NCI-H1694 (cell line): ENCODE results near the gene ATXN10.
"Not testable (repeated sequence)": the region's sequence is repeated elsewhere in the genome, so short reads cannot be mapped to it uniquely, and the experiment has no call there.

Experiments
- DNase-seq: peaks from one replicate; lab custom pipeline; 2025; lab: John Stamatoyannopoulos, UW

Gene ATXN10

DNA sequence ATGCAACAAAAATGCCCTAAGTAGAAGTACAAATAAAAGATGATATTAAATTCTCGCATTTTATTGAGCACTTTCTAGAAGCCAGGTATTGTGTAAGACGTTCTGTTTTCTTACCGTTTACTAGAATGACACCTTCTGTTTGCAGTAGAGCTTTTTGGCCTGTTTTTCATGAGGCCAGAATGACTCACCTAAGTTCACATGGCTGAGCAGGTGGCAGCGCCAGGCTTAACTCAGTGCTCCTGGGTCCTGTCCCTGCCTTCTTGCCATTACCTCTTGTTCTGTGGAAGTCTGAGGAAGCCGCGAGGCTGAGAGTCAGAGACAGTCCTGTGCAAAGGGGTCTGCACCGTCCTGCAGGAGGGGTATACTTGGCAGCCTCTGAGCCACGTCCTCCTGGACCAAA, 113.8 kb downstream of the ATXN10 start:
- DNase-seq, result no peak

GRCh38 chr22:45786726-45787125, 115.1 kb downstream of the ATXN10 start:
- DNase-seq, result no peak

- no peak for DNase-seq
Observed at GRCh38 chr22:45787759-45788158, 116.1 kb downstream of the ATXN10 start.

GRCh38 chr22:45788522-45788921, 116.9 kb downstream of the ATXN10 start:
- no peak for DNase-seq

GRCh38 chr22:45790401-45790800, 118.8 kb downstream of the ATXN10 start:
- no peak for DNase-seq

DNA sequence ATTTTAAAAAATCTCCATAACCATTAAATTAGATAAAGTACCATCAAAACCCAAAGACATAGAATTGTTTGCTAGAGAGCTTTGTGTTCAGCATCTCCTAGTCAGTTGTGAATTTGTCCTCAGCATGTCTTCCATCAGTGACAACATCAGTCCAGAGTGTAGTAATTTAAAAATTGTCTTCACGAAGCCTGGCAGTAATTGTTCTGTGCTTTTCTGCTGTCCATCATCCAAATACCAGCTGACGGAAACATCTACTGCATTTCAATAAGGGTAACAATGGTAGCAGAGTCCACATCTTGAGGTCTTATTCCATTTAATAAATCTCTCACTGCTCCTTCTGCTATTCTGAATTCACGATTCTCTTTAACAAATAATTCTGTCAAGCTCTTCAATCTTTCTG, 121.5 kb downstream of the ATXN10 start:
- DNase-seq, result no peak

GRCh38 chr22:45793892-45794291, 122.3 kb downstream of the ATXN10 start:
- DNase-seq, result no peak

GRCh38 chr22:45796009-45796408, 124.4 kb downstream of the ATXN10 start:
- DNase-seq, result not testable (repeated sequence)

GRCh38 chr22:45799291-45799690, 127.7 kb downstream of the ATXN10 start:
- DNase-seq, result no peak

GRCh38 chr22:45802054-45802453, 130.4 kb downstream of the ATXN10 start:
- no peak for DNase-seq

GRCh38 chr22:45804319-45804985, 132.8 kb downstream of the ATXN10 start:
- DNase-seq, result no peak

DNA sequence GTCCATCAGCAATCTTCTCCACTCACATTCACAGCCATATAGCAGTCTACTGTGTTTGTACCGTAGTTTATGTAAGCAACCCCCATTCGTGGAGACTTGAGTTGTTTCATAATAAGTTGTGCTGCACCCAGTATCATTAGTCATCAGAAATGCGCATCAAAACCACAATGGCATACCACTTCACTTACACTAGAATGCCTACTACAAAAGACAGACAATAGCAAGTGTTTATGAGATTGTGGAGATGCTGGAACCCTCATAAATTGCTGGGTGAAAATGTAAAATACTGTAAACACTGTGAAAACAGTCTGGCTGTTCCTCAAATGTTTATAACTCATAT, 133.3 kb downstream of the ATXN10 start:
- DNase-seq, result no peak

GRCh38 chr22:45805413-45805812, 133.8 kb downstream of the ATXN10 start:
- no peak for DNase-seq

GRCh38 chr22:45807156-45807915, 135.7 kb downstream of the ATXN10 start:
- no peak for DNase-seq

DNA sequence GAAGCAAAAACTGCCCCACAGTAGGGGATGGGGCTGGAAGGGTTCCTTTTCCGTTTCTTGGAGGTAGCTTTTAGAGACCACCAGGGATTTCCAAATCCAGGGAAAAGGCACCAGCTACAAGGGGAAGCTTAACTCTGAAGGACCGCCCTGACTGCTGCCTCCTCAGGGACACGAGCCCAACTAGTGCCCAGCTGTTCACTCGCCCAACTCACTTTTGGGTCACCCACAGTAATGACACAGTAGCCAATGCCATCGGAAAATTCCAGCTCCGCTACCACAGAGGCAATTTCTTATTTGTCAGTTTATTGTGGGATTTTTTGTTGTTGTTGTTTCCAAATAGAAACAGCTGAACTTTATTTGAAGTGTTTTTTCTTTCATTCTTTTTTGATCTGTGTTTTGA, 141.3 kb downstream of the ATXN10 start:
- DNase-seq, result no peak

GRCh38 chr22:45814198-45814597, 142.6 kb downstream of the ATXN10 start:
- DNase-seq, result no peak

DNA sequence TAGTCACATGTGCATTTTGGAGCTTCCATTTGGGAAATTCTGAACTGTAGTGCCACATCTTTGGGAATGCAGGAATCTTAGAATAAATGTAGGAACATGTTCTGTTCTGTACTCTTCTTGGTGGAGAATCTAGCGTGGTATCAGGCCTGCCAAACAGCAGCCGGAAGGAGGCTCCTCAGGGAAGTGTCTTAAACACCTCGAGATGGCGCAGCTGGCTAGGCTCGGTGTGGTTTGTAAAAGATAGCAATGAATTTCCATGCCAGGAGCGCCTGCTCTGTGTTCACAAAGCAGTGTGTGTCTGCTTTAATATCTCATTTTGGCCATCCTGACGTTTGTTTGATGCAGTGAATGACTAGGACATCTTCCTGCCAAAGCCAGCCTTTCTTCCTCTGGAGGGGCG, 145.1 kb downstream of the ATXN10 start:
- no peak for DNase-seq

DNA sequence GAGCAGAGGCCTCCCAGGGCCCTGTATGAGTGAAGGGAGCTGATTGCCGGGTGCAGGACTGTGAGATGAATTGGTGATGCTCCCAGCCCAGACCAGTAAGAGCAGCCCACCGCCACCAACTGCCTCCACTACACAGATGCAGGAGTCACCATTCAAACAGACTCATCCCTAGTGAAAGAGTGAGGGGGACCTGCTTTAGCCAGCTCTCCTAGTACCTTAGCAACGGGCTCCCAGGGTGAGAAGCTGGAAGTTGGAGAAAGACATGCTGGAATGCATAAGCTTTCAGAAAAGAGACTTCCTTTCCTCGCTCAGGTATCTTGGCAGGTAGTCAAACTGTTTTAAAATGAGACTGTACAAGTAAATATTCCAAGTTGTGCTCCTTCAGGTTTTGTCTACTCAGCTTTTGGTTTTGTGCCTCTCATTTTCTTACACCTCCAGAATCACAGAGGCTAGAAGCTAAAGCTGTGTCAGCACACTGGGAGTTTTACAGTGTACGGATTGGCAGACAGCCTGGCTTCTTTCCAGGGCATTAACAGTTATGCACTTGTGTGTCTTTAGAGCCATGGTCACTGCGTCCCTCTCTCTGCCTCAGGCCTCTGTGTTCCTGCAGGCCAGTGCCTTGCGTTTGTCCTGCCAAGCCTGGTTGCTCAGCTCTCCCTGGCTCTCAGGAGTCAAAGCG, 146.2 kb downstream of the ATXN10 start:
- DNase-seq, result no peak

- no peak for DNase-seq
Observed at GRCh38 chr22:45818424-45819085, 146.9 kb downstream of the ATXN10 start.

DNA sequence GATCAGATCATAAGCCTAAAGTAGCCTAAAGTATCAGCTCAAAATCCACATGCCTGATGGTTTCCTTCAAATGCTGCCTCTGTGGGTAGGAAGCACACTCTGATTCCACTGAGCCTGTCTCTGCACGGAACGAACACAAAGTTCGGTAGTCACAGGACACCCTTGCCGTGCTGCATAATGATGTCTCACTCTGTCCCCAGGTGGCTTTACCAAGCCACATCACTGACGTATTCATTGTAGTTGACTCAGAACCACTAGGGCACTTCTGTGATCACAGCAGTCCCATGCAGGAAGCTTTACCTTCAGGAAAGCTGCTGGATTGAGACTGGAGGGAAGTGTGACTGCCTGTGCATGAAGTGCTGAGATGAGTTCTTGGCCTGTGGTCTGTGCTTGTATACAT, 147.7 kb downstream of the ATXN10 start:
- DNase-seq, result no peak

DNA sequence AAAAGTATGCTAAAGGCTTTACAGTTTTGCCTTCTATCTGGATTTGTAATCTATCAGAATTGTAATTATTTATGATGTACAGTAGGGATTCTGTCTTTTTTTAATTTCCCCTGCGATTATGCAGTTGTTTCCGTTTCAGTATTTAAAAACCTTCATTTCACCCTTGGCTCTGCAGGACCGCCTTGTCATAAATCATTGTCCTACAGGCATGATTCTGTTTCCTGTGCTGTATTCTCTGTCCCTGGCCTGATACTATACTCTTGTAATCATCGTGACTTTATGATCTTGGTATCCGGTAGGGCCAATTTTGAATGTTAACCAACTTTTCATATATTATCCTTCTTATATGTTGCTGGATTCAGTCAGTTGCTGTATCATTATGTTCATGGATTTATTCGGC, 151.7 kb downstream of the ATXN10 start:
- DNase-seq, result no peak

DNA sequence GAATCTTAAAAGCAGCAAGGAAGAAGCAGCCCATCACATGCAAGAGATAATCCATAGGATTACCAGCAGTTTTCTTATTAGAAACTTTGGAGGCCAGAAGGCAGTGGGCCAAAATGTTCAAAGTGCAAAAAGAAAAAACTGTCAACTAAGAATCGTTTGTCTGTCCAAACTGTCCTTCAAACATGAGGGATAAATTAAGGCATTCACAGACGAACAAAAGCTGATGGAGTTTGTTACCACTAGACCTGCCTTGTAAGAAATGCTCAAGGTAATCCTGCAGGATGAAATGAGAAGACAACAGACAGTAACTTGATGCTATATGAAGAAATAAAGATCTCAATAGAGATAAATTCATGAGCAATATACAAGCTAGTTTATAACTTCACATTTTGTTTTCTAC, 154.9 kb downstream of the ATXN10 start:
- DNase-seq, result no peak

GRCh38 chr22:45828841-45829240, 157.2 kb downstream of the ATXN10 start:
- DNase-seq, result no peak
